PC-9 (cell line): Measurements from ENCODE around the gene DGLUCY.

Source experiments
- CTCF ChIP-seq: fragments of 200-600 bp; sonication (generic); conservative IDR thresholded peaks from 2 replicates; pipeline ENCODE4 v1.6.1; 2017; ENCODE audit warnings: mixed run types, antibody characterized with exemption, mild to moderate bottlenecking, moderate library complexity
- EZH2 ChIP-seq: fragments of 200-600 bp; sonication (generic); IDR thresholded peaks from 2 replicates; pipeline ENCODE4 v1.8.0; 2017; ENCODE audit warnings: antibody characterized with exemption, low read depth

- TF ChIP-seq EZH2, result no peak
- TF ChIP-seq CTCF, result no peak
Measured at GRCh38 chr14:91229005-91229382, 115.1 kb downstream of the DGLUCY start.
